K562 (cell line): ENCODE measurements around the gene CUL4B. TPM values are rescaled to one million over a fixed set of nuclear protein-coding genes. Genes with fewer than 3 reads are reported as not detected.

Experiments used
- ATF7 ChIP-seq: fragments of 450-650 bp; IDR thresholded peaks from 2 replicates; pipeline ENCODE4 v1.7.1; 2014; ENCODE audit warnings: mild to moderate bottlenecking, moderate library complexity
- BCOR ChIP-seq: fragments of 450-650 bp; IDR thresholded peaks from 2 replicates; pipeline ENCODE4 v1.6.1; 2016
- CBFA2T2 ChIP-seq: fragments of 450-650 bp; conservative IDR thresholded peaks from 2 replicates; pipeline ENCODE4 v1.6.1; 2017; ENCODE audit warnings: mild to moderate bottlenecking
- E2F6 ChIP-seq, 2 experiments: IDR thresholded peaks; 2 replicates each; pipeline ENCODE4 v1.6.1; 2011; ENCODE audit warnings: borderline replicate concordance in 1 of 2, control low read depth in 1 of 2, low read depth in 1 of 2, low read length in 1 of 2, mild to moderate bottlenecking in 1 of 2, mixed read lengths in 1 of 2, moderate library complexity in 1 of 2; ENCODE audit not compliant: insufficient read depth in 1 of 2, insufficient read length in 1 of 2, poor library complexity in 1 of 2, severe bottlenecking in 1 of 2; ENCODE audit errors: extremely low read depth in 1 of 2
- EP400 ChIP-seq: fragments of 450-650 bp; IDR thresholded peaks from 2 replicates; pipeline ENCODE4 v1.6.1; 2017; ENCODE audit warnings: antibody characterized with exemption, mild to moderate bottlenecking, moderate library complexity
- HDAC3 ChIP-seq: fragments of 450-650 bp; IDR thresholded peaks from 2 replicates; pipeline ENCODE4 v1.6.1; 2018; ENCODE audit warnings: borderline replicate concordance, mild to moderate bottlenecking, moderate library complexity; ENCODE audit not compliant: partially characterized antibody
- HMG20B ChIP-seq: fragments of 250-450 bp; sonication (Bioruptor Pico); IDR thresholded peaks from 2 replicates; pipeline ENCODE4 v1.5.0; 2021; ENCODE audit warnings: mild to moderate bottlenecking
- MAFF ChIP-seq: IDR thresholded peaks from 2 replicates; pipeline ENCODE4 v1.6.1; 2012; ENCODE audit warnings: low read length, improper control_type of control experiment
- NFRKB ChIP-seq: fragments of 450-650 bp; IDR thresholded peaks from 2 replicates; pipeline ENCODE4 v1.6.1; 2016; ENCODE audit warnings: low read depth
- POLR2G ChIP-seq: fragments of 200-400 bp; formaldehyde crosslinking; IDR thresholded peaks from 2 replicates; pipeline ENCODE4 v1.6.1; 2017; ENCODE audit warnings: low read depth, mild to moderate bottlenecking, antibody characterized with exemption, low read length, moderate library complexity
- POLR2H ChIP-seq: IDR thresholded peaks from 2 replicates; pipeline ENCODE4 v1.6.1; 2016; ENCODE audit warnings: missing genetic modification characterization, low read depth, mild to moderate bottlenecking, control low read depth, missing compliant biosample characterization, moderate library complexity
- RCOR1 ChIP-seq, 2 experiments: IDR thresholded peaks; 2 replicates each; pipeline ENCODE4 v1.6.1; 2012; ENCODE audit warnings: low read depth in 2 of 2, low read length in 2 of 2, borderline replicate concordance in 1 of 2, improper control_type of control experiment in 1 of 2
- ZNF253 ChIP-seq: fragments of 250-450 bp; sonication (Bioruptor Pico); conservative IDR thresholded peaks from 2 replicates; pipeline ENCODE4 v1.6.1; 2021; ENCODE audit warnings: mild to moderate bottlenecking
- ZNF77 ChIP-seq: fragments of 250-450 bp; sonication (Bioruptor Pico); IDR thresholded peaks from 2 replicates; pipeline ENCODE4 v1.5.0; 2020
- polyA plus RNA-seq, 8 experiments: library from polyadenylated mRNA; depleted of rRNA in 4 of 8; stranded (reverse) in 5 of 8; unstranded in 3 of 8; fragments of >200 nt; fragmentation: Nextera tagmentation in 2 of 8; fragmentation: Illumina TruSeq in 1 of 8; extraction: Ambion mirVana in 2 of 8; extraction: Trizol in 1 of 8; gene quantifications; 2 replicates each; pipeline versions ENCODE4 v1.2.1 to v1.2.3, GENCODE V29; 2011 to 2014; ENCODE audit warnings: inconsistent platforms in 1 of 8, missing spikeins in 1 of 8
- total RNA-seq, 7 experiments: library from RNA; depleted of rRNA in 6 of 7; stranded (reverse); fragments of >200 nt in 6 of 7; fragmentation: Illumina TruSeq in 2 of 7; extraction: Trizol in 2 of 7; gene quantifications; 2 replicates each; pipeline versions ENCODE4 v1.2.1 to v1.2.3, GENCODE V29; 2011 to 2021; ENCODE audit warnings: low replicate concordance in 1 of 7
- TF ChIP-seq, protein P1 (sequence below): sonication (generic); formaldehyde crosslinking; IDR thresholded peaks from 2 replicates; pipeline ENCODE4 v1.8.0; 2022; ENCODE audit warnings: missing genetic modification reagents, mild to moderate bottlenecking, moderate library complexity, borderline replicate concordance
- TF ChIP-seq, protein P2 (sequence below): sonication (generic); formaldehyde crosslinking; IDR thresholded peaks from 2 replicates; pipeline ENCODE4 v1.8.1; 2023; ENCODE audit warnings: mild to moderate bottlenecking, missing genetic modification reagents, moderate library complexity
- TF ChIP-seq, protein P3 (sequence below): fragments of 450-650 bp; IDR thresholded peaks from 2 replicates; pipeline ENCODE4 v1.6.1; 2016
- TF ChIP-seq, protein P4 (sequence below): fragments of 250-450 bp; sonication (Bioruptor Pico); IDR thresholded peaks from 2 replicates; pipeline ENCODE4 v1.8.0; 2021; ENCODE audit warnings: moderate library complexity, mild to moderate bottlenecking, inconsistent platforms
- TF ChIP-seq, protein P5 (sequence below): fragments of 250-450 bp; sonication (Bioruptor Pico); IDR thresholded peaks from 2 replicates; pipeline ENCODE4 v1.6.1; 2021; ENCODE audit warnings: mild to moderate bottlenecking

Gene CUL4B
- total and polyA plus RNA-seq, 9 of the 15 experiments (the other 6 are each of a cell fraction or from before 2014, with no cell fraction given) = 15.0 to 41.7 (median 37.5) TPM

DNA sequence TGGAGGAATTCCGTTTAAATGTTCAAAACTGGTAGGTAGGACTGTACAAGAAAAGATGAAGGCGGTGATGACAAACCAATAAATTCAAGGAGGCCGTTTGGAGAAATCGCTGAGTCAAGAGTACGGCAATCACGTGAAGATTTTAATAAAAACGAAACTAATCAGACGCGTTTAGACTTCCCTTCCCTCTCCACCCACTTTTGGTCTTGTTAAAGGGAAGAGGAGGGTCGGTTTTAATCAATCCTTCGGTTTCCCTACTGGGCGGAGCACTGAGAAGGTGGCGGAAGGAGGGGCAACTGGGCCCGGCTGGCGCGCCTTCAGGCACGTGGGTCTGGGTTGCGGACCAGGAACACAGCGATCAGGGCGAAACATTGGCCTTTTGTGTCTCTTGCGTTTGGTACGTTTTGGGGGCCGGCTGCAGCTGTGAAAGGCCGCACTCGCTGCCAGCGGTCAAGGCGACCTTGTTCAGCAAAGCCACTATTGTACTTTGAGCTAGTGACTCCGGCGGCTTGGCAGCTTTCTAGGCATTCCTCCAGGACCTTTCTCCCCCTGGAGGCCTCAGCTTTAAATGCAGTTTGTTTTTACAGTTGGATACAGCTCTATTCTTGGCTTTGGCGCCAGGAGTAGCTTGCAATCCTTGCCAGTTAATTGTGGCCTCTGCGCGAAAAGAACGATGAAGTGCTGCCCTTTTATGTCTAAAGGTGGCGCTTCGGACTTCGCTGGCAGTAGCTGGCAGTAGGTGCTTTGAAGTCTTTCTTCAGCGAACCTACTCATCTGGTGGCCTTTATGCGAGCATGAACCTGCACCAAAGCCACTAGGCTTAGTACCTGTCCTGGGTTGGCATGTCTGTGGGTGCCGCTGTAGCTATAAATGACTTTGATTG, 74.9 kb downstream of the CUL4B start (continued):
- TF ChIP-seq, protein P1, sequence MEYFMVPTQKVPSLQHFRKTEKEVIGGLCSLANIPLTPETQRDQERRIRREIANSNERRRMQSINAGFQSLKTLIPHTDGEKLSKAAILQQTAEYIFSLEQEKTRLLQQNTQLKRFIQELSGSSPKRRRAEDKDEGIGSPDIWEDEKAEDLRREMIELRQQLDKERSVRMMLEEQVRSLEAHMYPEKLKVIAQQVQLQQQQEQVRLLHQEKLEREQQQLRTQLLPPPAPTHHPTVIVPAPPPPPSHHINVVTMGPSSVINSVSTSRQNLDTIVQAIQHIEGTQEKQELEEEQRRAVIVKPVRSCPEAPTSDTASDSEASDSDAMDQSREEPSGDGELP = peak; percentile 82
- TF ChIP-seq, protein P2, sequence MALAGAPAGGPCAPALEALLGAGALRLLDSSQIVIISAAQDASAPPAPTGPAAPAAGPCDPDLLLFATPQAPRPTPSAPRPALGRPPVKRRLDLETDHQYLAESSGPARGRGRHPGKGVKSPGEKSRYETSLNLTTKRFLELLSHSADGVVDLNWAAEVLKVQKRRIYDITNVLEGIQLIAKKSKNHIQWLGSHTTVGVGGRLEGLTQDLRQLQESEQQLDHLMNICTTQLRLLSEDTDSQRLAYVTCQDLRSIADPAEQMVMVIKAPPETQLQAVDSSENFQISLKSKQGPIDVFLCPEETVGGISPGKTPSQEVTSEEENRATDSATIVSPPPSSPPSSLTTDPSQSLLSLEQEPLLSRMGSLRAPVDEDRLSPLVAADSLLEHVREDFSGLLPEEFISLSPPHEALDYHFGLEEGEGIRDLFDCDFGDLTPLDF (CRISPR knock-in tag) = peak; percentile 66; the same call in 1 of the 2 replicates
- no peak for TF ChIP-seq ZNF253 (CRISPR knock-in tag)
- no peak for TF ChIP-seq BCOR
- TF ChIP-seq NFRKB = 0 out of 2 replicates have a peak, but pooled peaks have one; percentile 31
- no peak for TF ChIP-seq CBFA2T2
- no peak for TF ChIP-seq ZNF77 (CRISPR knock-in tag)
- TF ChIP-seq HDAC3 = no peak
- peak; percentile 80 for TF ChIP-seq POLR2G
- TF ChIP-seq, protein P3, sequence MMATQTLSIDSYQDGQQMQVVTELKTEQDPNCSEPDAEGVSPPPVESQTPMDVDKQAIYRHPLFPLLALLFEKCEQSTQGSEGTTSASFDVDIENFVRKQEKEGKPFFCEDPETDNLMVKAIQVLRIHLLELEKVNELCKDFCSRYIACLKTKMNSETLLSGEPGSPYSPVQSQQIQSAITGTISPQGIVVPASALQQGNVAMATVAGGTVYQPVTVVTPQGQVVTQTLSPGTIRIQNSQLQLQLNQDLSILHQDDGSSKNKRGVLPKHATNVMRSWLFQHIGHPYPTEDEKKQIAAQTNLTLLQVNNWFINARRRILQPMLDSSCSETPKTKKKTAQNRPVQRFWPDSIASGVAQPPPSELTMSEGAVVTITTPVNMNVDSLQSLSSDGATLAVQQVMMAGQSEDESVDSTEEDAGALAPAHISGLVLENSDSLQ = 0 out of 2 replicates have a peak, but pooled peaks have one; percentile 21
- TF ChIP-seq MAFF = peak; percentile 85
- TF ChIP-seq, protein P4, sequence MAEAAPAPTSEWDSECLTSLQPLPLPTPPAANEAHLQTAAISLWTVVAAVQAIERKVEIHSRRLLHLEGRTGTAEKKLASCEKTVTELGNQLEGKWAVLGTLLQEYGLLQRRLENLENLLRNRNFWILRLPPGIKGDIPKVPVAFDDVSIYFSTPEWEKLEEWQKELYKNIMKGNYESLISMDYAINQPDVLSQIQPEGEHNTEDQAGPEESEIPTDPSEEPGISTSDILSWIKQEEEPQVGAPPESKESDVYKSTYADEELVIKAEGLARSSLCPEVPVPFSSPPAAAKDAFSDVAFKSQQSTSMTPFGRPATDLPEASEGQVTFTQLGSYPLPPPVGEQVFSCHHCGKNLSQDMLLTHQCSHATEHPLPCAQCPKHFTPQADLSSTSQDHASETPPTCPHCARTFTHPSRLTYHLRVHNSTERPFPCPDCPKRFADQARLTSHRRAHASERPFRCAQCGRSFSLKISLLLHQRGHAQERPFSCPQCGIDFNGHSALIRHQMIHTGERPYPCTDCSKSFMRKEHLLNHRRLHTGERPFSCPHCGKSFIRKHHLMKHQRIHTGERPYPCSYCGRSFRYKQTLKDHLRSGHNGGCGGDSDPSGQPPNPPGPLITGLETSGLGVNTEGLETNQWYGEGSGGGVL (CRISPR knock-in tag) = no peak
- peak; percentile 53; the same call in 1 of the 2 replicates for TF ChIP-seq ATF7
- peak; percentile 94 for TF ChIP-seq E2F6 (IDR thresholded peaks at IDR 0.05; ENCODE audit: borderline replicate concordance in 1 of 2, extremely low read depth in 1 of 2, insufficient read depth in 1 of 2, insufficient read length in 1 of 2, low read depth in 1 of 2, low read length in 1 of 2, poor library complexity in 1 of 2, severe bottlenecking in 1 of 2)
- peak; percentile 81 for TF ChIP-seq EP400
- peak; percentile 76 for TF ChIP-seq POLR2H (tag)
- TF ChIP-seq HMG20B (CRISPR knock-in tag) = no peak
- TF ChIP-seq RCOR1 (IDR thresholded peaks at IDR 0.05; ENCODE audit: borderline replicate concordance in 1 of 2, low read depth in 2 of 2, low read length in 2 of 2) = 0 out of 4 replicates have a peak, but pooled peaks of 1 of the 2 experiments have one; percentile 5
- TF ChIP-seq, protein P5, sequence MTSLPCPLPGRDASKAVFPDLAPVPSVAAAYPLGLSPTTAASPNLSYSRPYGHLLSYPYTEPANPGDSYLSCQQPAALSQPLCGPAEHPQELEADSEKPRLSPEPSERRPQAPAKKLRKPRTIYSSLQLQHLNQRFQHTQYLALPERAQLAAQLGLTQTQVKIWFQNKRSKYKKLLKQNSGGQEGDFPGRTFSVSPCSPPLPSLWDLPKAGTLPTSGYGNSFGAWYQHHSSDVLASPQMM (CRISPR knock-in tag) = no peak
